Measurements from ENCODE around the gene CLEC10A.
"Not testable (repeated sequence)": the region's sequence is repeated elsewhere in the genome, so short reads cannot be mapped to it uniquely, and the experiment has no call there.

CLEC10A gene

GRCh38 chr17:7068268-7068667 lies 11.8 kb downstream of the CLEC10A start:
- DNase-seq: no peak

DNA sequence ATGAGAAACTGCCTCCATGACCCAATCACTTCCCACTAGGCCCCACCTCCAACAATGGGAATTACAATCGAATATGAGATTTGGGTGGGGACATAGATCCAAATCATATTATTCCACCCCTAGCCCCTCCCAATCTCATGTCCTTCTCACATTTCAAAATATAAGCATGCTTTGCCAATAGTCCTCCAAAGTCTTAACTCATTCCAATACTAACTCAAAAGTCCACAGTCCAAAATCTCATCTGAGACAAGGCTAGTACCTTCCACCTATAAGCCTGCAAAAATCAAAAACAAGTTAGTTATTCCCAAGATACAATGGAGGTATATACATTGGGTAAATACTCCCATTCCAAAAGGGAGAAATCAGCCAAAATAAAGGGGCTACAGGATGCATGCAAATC lies 12.9 kb downstream of the CLEC10A start:
- no peak for DNase-seq

- DNase-seq: no peak
Observed at GRCh38 chr17:7064261-7064660, 15.8 kb downstream of the CLEC10A start.

GRCh38 chr17:7063518-7064094 lies 16.4 kb downstream of the CLEC10A start:
- DNase-seq: no peak

DNA sequence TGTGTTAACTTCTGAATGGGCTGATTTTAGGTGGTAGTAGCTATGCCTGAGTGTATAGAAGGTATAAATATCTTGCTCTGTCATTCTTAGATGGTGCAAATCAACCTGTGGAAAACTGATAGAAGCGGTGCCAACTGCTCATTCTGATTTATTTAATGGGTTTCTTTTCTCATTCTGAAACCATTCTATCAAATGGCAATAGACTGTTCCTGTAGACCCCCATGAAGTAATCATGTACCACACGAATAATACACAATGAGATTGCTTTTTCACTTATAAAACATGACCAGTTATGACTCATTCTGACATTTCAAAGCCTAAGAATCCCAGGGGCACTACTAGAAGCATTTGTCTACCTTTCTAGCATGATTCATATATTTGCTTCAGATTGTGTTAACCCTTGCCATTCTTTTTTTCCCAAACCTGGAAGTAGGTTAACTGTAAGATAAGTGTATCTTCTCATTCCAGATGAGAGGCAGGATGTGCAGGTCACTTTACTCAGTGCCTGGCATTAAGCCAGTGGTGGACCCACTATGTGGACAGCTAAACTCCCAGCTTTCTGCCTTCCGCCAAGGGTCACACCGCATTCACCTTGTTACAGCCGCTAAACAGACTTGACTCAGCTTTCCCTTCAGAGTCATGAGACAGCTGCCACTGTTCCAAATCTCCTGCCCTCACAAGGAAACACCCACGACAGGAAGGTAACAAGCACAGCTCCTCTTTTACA lies 19.7 kb downstream of the CLEC10A start:
- DNase-seq: no peak

DNA sequence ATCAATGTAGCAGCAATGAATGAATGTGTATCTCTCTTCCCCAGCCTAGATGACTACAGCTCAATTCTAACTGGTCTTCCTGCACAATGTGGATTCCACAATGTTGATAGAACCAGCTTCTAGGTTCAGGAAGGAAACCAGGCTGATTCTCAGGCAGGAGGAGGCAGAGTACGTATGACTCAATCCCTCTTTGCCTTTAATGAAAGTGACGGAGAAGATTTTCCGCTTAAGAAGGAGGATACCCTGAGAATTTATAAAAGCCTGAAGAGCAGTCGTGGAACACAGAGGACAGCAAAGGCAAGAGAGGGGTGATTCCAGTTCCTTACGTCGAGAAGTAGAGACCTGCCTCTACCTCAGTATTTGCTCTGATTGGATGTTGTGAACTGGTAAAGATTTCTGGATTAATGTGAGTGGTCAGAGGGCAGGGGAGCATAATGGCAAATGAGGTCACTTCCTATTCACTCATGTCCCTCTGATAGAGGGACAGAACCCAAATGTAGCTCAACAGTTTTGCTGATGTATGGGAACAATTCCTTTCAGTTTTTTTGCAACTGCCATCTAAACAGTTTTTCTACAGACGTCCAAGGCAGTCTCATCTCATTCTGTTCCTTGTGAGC lies 21.1 kb downstream of the CLEC10A start:
- DNase-seq: no peak

DNA sequence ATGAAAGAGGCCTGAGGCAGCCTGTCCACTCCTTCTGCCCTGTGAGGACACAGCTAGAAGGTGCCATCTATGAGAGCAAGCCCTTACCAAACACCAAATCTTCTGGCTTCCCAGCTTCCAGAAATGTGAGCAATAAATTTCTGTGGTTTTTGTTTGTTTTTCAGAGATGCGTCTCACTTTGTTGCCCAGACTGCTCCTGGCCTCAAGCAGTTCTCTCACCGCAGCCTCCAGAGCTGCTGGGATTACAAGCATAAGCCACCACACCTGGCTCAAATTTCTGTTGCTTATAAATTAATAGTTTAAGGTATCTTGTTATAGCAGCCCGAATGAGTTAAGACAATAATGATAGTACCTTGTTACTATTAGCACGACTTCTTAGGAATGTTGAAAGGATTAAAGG lies 23.7 kb downstream of the CLEC10A start:
- DNase-seq: no peak

DNA sequence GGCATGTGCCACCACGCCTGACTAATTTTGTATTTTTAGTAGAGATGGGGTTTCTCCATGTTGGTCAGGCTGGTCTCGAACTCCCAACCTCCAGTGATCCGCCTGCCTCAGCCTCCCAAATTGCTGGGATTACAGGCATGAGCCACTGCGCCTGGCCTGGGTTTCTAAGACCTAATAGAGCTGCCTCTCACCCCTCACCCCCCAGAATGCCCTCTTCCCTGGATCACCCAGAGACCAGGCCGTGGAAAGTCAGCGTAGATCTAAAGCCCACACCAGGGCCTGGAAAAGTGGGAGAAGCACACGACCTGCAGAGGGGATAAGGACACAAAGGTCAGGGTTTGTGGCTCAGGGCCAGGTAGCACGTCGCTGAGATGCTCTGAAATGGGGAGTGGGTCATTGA lies 29.5 kb downstream of the CLEC10A start:
- not testable (repeated sequence) for DNase-seq

DNA sequence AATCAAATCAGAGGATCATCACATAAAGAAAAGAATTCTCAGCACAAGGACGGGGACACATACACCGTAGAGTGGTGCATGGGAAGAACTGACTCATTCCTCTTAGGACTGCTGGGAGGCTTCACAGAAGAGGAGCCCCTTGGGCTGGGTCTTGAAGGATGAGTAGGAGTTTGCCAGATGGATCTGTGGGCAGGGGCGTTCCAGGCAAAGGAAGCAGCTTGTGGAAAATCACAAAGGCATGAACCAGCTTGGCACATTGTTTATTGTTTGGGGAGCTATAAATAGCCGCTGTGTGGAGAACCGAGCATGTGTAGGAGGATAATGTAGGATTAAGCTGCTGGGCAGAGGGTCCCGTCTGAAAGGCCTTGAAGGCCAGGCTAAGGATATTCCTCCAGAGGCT lies 31.1 kb downstream of the CLEC10A start:
- no peak for DNase-seq

- DNase-seq: no peak
Observed at GRCh38 chr17:7047566-7047965, 32.5 kb downstream of the CLEC10A start.

GRCh38 chr17:7046725-7047397 lies 33.2 kb downstream of the CLEC10A start:
- peak; percentile 39 for DNase-seq

GRCh38 chr17:7046127-7046724 lies 33.8 kb downstream of the CLEC10A start:
- peak; percentile 22 for DNase-seq

GRCh38 chr17:7045492-7046126 lies 34.4 kb downstream of the CLEC10A start:
- peak; percentile 50 for DNase-seq

DNA sequence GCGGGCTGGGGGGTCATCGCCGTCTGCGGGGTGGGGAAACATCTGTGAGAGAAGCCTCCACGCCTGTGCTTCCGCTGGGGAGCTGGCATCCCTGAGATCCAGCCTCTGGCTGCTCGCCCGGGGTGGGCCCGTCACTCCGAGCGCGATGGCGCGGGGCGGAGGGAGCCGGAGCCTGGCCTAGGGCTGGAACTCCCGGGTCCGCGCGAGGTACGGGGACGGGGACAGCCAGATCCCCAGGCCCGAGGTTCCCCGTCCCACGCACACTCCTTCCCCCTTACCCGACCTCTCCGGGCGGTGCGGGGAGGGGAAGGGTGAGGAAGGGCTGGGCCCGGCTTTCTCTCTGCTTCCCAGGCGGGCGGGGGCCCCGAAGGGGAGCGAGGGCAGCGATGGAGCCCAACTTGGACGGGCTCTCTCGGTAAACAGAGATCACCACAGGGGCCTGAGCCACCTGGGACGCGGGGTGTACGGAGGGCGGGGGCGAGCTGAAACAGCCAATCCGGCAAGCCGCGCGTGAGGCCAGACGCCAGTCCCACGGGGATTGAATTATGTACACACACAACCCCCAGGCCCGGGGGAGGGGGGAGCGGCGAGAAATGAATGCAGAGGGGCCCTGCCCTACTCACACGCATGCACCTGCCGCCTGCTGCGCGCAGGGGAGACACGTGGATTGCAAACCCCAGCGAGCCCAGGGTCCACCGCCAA lies 36.4 kb downstream of the CLEC10A start, which contains the start of gene SLC16A11:
TSS of gene SLC16A11 (minus strand) at position 596 of the 702 bp plus-strand sequence. CDS start at position 17, 579 bp downstream.
- no peak for DNase-seq

DNA sequence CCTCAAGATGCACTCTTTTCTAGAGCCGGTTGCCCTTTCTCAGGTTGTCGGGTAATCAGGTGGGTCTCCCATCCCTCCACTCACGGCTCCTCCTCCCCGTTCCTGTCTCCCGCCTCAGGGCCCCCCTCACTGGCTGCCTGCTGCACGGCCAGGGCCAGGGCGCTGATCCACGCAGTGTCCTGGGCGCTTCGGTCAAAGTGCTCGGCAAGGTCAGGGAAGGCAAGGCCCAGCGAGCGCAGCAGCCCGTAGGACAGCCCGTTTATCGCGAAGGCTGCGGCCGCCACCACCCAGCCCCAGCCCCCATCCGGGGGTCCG lies 36.9 kb downstream of the CLEC10A start:
- DNase-seq: no peak

GRCh38 chr17:7042501-7043181 lies 37.4 kb downstream of the CLEC10A start:
- no peak for DNase-seq

- no peak for DNase-seq
Observed at GRCh38 chr17:7041607-7042500, 38.2 kb downstream of the CLEC10A start.

- no peak for DNase-seq
Observed at GRCh38 chr17:7039832-7040231, 40.2 kb downstream of the CLEC10A start.

DNA sequence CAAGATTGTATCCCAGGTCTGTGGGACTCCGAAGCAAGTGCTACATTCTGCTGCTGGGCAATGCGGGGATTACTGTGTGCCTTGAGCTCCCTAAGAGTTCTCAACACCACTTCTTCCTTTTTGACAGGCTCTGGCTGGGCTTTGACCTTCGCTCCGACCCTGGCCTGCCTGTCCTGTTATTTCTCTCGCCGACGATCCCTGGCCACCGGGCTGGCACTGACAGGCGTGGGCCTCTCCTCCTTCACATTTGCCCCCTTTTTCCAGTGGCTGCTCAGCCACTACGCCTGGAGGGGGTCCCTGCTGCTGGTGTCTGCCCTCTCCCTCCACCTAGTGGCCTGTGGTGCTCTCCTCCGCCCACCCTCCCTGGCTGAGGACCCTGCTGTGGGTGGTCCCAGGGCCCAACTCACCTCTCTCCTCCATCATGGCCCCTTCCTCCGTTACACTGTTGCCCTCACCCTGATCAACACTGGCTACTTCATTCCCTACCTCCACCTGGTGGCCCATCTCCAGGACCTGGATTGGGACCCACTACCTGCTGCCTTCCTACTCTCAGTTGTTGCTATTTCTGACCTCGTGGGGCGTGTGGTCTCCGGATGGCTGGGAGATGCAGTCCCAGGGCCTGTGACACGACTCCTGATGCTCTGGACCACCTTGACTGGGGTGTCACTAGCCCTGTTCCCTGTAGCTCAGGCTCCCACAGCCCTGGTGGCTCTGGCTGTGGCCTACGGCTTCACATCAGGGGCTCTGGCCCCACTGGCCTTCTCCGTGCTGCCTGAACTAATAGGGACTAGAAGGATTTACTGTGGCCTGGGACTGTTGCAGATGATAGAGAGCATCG lies 41.8 kb downstream of the CLEC10A start:
- DNase-seq: no peak

Data from NCI-H2227 treated with DMSO at 0.1 percent for 48 hours (cell line).